A549 (cell line): Measurements from ENCODE around the gene MEIKIN.

Source experiments
- GATA3 ChIP-seq: IDR thresholded peaks from 2 replicates; pipeline ENCODE4 v1.6.1; 2012; ENCODE audit warnings: borderline replicate concordance
- HOXA7 ChIP-seq: fragments of 250-450 bp; sonication (Bioruptor Pico); IDR thresholded peaks from 2 replicates; pipeline ENCODE4 v1.5.0; 2020; ENCODE audit warnings: mild to moderate bottlenecking, moderate library complexity
- JUN ChIP-seq, 2 experiments: fragments of >200 bp; sonication (Bioruptor Twin); formaldehyde crosslinking; IDR thresholded peaks; 2 replicates in 1 of 2; 3 replicates in 1 of 2; pipeline ENCODE4 v1.6.1; 2016 to 2017
- POLR2A ChIP-seq: IDR thresholded peaks from 2 replicates; pipeline ENCODE4 v1.6.1; 2012; ENCODE audit warnings: mild to moderate bottlenecking, low read length
- RFX5 ChIP-seq: fragments of 450-650 bp; IDR thresholded peaks from 2 replicates; pipeline ENCODE4 v1.7.1; 2014; ENCODE audit warnings: antibody characterized with exemption, mild to moderate bottlenecking, moderate library complexity
- SMC3 ChIP-seq: fragments of >200 bp; sonication (Bioruptor Twin); formaldehyde crosslinking; IDR thresholded peaks from 3 replicates; pipeline ENCODE4 v1.6.1; 2018; ENCODE audit warnings: inconsistent platforms
- TF ChIP-seq, protein P1 (sequence below): fragments of >200 bp; sonication (Bioruptor Twin); formaldehyde crosslinking; IDR thresholded peaks from 3 replicates; pipeline ENCODE4 v1.5.1; 2016
- TF ChIP-seq, protein P2 (sequence below): fragments of 150-350 bp; IDR thresholded peaks from 2 replicates; pipeline ENCODE4 v1.6.1; 2014; ENCODE audit warnings: low read depth, mild to moderate bottlenecking, low read length

DNA sequence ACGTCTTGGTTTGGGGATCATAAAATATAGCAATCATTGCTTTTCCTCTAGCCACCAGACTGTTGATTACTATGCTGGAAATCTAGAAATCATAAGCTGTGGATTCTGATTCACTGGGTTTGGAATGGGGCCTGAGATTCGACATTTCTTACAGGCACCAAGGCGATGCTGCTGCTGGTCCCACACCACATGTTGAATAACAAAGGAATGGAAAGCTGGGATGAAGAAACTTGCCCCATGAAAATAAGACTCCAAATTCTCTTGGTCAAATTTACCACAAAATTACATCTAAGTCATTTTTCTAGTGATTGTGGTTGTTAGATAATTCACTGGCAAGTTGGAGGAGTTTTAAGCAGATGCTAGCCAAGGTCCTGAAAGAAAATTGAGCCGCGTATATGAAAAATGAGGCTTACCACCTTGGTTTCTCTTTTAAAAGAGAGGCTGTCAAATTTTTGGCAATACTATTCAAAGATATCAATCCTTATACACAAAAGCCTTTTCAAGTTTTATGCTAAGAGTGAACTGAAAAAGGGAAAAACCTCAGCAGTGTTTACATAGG lies 23.0 kb upstream of the MEIKIN start:
- TF ChIP-seq RFX5 (no peak), GATA3 (no peak), HOXA7 (CRISPR knock-in tag) (no peak), POLR2A (no peak), SMC3 (no peak), JUN (IDR thresholded peaks at IDR 0.05) (no peak)
- TF ChIP-seq, protein P1, sequence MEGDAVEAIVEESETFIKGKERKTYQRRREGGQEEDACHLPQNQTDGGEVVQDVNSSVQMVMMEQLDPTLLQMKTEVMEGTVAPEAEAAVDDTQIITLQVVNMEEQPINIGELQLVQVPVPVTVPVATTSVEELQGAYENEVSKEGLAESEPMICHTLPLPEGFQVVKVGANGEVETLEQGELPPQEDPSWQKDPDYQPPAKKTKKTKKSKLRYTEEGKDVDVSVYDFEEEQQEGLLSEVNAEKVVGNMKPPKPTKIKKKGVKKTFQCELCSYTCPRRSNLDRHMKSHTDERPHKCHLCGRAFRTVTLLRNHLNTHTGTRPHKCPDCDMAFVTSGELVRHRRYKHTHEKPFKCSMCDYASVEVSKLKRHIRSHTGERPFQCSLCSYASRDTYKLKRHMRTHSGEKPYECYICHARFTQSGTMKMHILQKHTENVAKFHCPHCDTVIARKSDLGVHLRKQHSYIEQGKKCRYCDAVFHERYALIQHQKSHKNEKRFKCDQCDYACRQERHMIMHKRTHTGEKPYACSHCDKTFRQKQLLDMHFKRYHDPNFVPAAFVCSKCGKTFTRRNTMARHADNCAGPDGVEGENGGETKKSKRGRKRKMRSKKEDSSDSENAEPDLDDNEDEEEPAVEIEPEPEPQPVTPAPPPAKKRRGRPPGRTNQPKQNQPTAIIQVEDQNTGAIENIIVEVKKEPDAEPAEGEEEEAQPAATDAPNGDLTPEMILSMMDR: no peak
- TF ChIP-seq, protein P2, sequence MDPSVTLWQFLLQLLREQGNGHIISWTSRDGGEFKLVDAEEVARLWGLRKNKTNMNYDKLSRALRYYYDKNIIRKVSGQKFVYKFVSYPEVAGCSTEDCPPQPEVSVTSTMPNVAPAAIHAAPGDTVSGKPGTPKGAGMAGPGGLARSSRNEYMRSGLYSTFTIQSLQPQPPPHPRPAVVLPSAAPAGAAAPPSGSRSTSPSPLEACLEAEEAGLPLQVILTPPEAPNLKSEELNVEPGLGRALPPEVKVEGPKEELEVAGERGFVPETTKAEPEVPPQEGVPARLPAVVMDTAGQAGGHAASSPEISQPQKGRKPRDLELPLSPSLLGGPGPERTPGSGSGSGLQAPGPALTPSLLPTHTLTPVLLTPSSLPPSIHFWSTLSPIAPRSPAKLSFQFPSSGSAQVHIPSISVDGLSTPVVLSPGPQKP: no peak
